Measurements from ENCODE around the gene DCUN1D3. TPM values are rescaled to one million over a fixed set of nuclear protein-coding genes. Genes with fewer than 3 reads are reported as not detected.
A peak's percentile ranks its signal among the peaks of the same experiment; 100 is the strongest.

Gene DCUN1D3
- total RNA-seq, 1 experiment from 2014 or later = 16.1 TPM

- H3K27ac ChIP-seq (ENCODE audit: insufficient read length, low read depth, low read length) = no peak overlapping the region
- H2BK20ac ChIP-seq (ENCODE audit: low read depth, low read length, poor library complexity, severe bottlenecking) = no peak overlapping the region
- H3K23me2 ChIP-seq (ENCODE audit: insufficient read length, low read depth, low read length, poor library complexity, severe bottlenecking) = no peaks in the 10 kb centered on the region
- no peaks in the 10 kb centered on the region for H4K20me1 ChIP-seq (ENCODE audit: control insufficient read depth, insufficient read depth, insufficient read length)
- no peak overlapping the region for H3K56ac ChIP-seq (ENCODE audit: insufficient read length, low read depth, low read length)
- H3K9me3 Mint-ChIP-seq = no peaks in the 10 kb centered on the region
- no peak overlapping the region for H2AFZ ChIP-seq (ENCODE audit: low read length)
- H3K36me3 Mint-ChIP-seq (ENCODE audit: insufficient read depth in 1 of 3, low read depth in 3 of 3) = peaks cover 15 to 33% (median 20%) of the 10 kb centered on the region in 3 experiments
- H4K5ac ChIP-seq (ENCODE audit: insufficient read length, low read depth, low read length) = no peak overlapping the region
- H3K27me3 ChIP-seq (ENCODE audit: insufficient read depth, low read length) = no peaks in the 10 kb centered on the region
- no peak overlapping the region for H4K91ac ChIP-seq (ENCODE audit: insufficient read length, low read depth, low read length)
- no peak overlapping the region for H3K18ac ChIP-seq (ENCODE audit: insufficient read length, low read depth, low read length)
- H4K8ac ChIP-seq (replicated peaks; ENCODE audit: insufficient read length, low read depth, low read length) = no peak overlapping the region
- no peaks in the 10 kb centered on the region for H3K27me3 Mint-ChIP-seq (ENCODE audit: low read depth)
- no peaks in the 10 kb centered on the region; the same call in 1 of the 2 replicates for H3K4me1 ChIP-seq (ENCODE audit: insufficient read depth, low read length)
- peak overlapping the region in 2 of 3 experiments; percentile 41 to 50; a peak in 1 of 7 replicates for H3K27ac Mint-ChIP-seq
- no peak overlapping the region for H3K9ac ChIP-seq (ENCODE audit: extremely low read depth, insufficient read length, low read length)
- no peak overlapping the region for H3K14ac ChIP-seq (ENCODE audit: insufficient read depth, low read length)
- DNase-seq = no peak
- no peak overlapping the region for H3K4me2 ChIP-seq (ENCODE audit: insufficient read depth, insufficient read length, low read length)
- no peak overlapping the region for H3K23ac ChIP-seq (ENCODE audit: insufficient read length, low read depth, low read length)
- no peak overlapping the region for H2BK15ac ChIP-seq (ENCODE audit: low read depth, low read length)
- no peak overlapping the region for H3K4me3 Mint-ChIP-seq
- peaks cover 3% of the 10 kb centered on the region for H3K79me1 ChIP-seq (ENCODE audit: insufficient read depth, low read depth, low read length, poor library complexity, severe bottlenecking)
- H2BK120ac ChIP-seq (ENCODE audit: low read depth, low read length, poor library complexity, severe bottlenecking) = no peak overlapping the region
- peaks cover 25 to 32% of the 10 kb centered on the region in 2 experiments for H3K4me1 Mint-ChIP-seq
- H3K9me3 ChIP-seq (ENCODE audit: control insufficient read depth, low read depth, low read length) = no peaks in the 10 kb centered on the region
- H2BK5ac ChIP-seq (ENCODE audit: insufficient read length, low read length) = no peak overlapping the region
- no peak for TF ChIP-seq CTCF (conservative IDR thresholded peaks at IDR 0.05)
- no CpG with 5 or more reads among the region's 2 CpGs for WGBS (ENCODE audit: extremely low coverage, insufficient read length, low lambda C conversion rate)
- H3T11ph ChIP-seq (ENCODE audit: low read length) = no peak overlapping the region
- H3K79me2 ChIP-seq (ENCODE audit: insufficient read depth, low read length) = no peaks in the 10 kb centered on the region
- H2AK5ac ChIP-seq (ENCODE audit: insufficient read length, low read length) = no peak overlapping the region
- no peak overlapping the region for H2BK12ac ChIP-seq (ENCODE audit: insufficient read length, low read depth, low read length)
- no peak overlapping the region for H3K4ac ChIP-seq (ENCODE audit: low read depth, low read length)
Observed at GRCh38 chr16:20857281-20857680, 42.9 kb downstream of the DCUN1D3 start.
